Measurements from ENCODE around the gene SKA3. TPM values are rescaled to one million over a fixed set of nuclear protein-coding genes. Genes with fewer than 3 reads are reported as not detected.

Gene SKA3
- total RNA-seq, 1 experiment from 2014 or later = 61.8 TPM

DNA sequence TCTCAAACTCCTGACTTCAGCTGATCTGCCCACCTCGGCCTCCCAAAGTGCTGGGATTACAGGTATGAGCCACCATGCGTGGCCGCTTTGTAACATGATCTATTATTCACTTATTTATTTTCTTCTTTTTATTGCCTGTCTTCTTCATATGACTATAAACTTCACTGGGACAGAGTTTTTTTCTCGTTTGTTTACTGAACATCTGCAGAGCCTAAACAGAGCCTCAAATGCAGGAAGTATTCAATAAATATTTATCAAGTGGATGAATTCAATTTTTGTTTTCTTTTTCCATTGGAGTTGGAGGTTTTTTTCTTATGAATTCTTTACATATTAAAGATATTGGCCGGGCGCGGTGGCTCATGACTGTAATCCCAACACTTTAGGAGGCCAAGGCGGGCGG lies 54.7 kb downstream of the SKA3 start:
- no peak overlapping the region for H2BK12ac ChIP-seq (ENCODE audit: insufficient read length, low read depth, low read length)
- no peaks in the 10 kb centered on the region for H3K79me1 ChIP-seq (ENCODE audit: insufficient read depth, low read depth, low read length, poor library complexity, severe bottlenecking)
- H4K20me1 ChIP-seq (ENCODE audit: control insufficient read depth, insufficient read depth, insufficient read length) = no peaks in the 10 kb centered on the region
- H3K9ac ChIP-seq (ENCODE audit: extremely low read depth, insufficient read length, low read length) = no peak overlapping the region
- no peak overlapping the region for H3T11ph ChIP-seq (ENCODE audit: low read length)
- no peaks in the 10 kb centered on the region for H3K27me3 Mint-ChIP-seq (ENCODE audit: low read depth)
- no peak overlapping the region for H3K4ac ChIP-seq (ENCODE audit: low read depth, low read length)
- H2BK15ac ChIP-seq (ENCODE audit: low read depth, low read length) = no peak overlapping the region
- no peak overlapping the region for H4K8ac ChIP-seq (replicated peaks; ENCODE audit: insufficient read length, low read depth, low read length)
- no peak overlapping the region for H3K27ac ChIP-seq (ENCODE audit: insufficient read length, low read depth, low read length)
- no peak overlapping the region for H3K4me3 Mint-ChIP-seq
- no peak overlapping the region for H3K23ac ChIP-seq (ENCODE audit: insufficient read length, low read depth, low read length)
- no peaks in the 10 kb centered on the region for H3K27me3 ChIP-seq (ENCODE audit: insufficient read depth, low read length)
- H3K18ac ChIP-seq (ENCODE audit: insufficient read length, low read depth, low read length) = no peak overlapping the region
- no CpG with 5 or more reads among the region's 9 CpGs for WGBS (ENCODE audit: extremely low coverage, insufficient read length, low lambda C conversion rate)
- peaks cover 36 to 37% of the 10 kb centered on the region in 2 experiments for H3K4me1 Mint-ChIP-seq
- TF ChIP-seq, protein P1, sequence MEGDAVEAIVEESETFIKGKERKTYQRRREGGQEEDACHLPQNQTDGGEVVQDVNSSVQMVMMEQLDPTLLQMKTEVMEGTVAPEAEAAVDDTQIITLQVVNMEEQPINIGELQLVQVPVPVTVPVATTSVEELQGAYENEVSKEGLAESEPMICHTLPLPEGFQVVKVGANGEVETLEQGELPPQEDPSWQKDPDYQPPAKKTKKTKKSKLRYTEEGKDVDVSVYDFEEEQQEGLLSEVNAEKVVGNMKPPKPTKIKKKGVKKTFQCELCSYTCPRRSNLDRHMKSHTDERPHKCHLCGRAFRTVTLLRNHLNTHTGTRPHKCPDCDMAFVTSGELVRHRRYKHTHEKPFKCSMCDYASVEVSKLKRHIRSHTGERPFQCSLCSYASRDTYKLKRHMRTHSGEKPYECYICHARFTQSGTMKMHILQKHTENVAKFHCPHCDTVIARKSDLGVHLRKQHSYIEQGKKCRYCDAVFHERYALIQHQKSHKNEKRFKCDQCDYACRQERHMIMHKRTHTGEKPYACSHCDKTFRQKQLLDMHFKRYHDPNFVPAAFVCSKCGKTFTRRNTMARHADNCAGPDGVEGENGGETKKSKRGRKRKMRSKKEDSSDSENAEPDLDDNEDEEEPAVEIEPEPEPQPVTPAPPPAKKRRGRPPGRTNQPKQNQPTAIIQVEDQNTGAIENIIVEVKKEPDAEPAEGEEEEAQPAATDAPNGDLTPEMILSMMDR (conservative IDR thresholded peaks at IDR 0.05) = no peak
- H3K23me2 ChIP-seq (ENCODE audit: insufficient read length, low read depth, low read length, poor library complexity, severe bottlenecking) = no peaks in the 10 kb centered on the region
- no peak overlapping the region for H2AFZ ChIP-seq (ENCODE audit: low read length)
- H3K56ac ChIP-seq (ENCODE audit: insufficient read length, low read depth, low read length) = no peak overlapping the region
- peaks cover 13 to 19% of the 10 kb centered on the region in 2 experiments for H3K9me3 Mint-ChIP-seq
- H4K91ac ChIP-seq (ENCODE audit: insufficient read length, low read depth, low read length) = no peak overlapping the region
- H3K27ac Mint-ChIP-seq = no peak overlapping the region; a peak in 1 of 7 replicates
- DNase-seq = no peak
- no peak overlapping the region for H3K4me2 ChIP-seq (ENCODE audit: insufficient read depth, insufficient read length, low read length)
- no peak overlapping the region for H4K5ac ChIP-seq (ENCODE audit: insufficient read length, low read depth, low read length)
- H3K36me3 Mint-ChIP-seq (ENCODE audit: insufficient read depth in 1 of 3, low read depth in 3 of 3) = peaks cover 0 to 19% (median 4%) of the 10 kb centered on the region in 3 experiments
- peaks cover 7% of the 10 kb centered on the region; the same call in 1 of the 2 replicates for H3K4me1 ChIP-seq (ENCODE audit: insufficient read depth, low read length)
- H3K9me3 ChIP-seq (ENCODE audit: control insufficient read depth, low read depth, low read length) = no peaks in the 10 kb centered on the region
- no peak overlapping the region for H2AK5ac ChIP-seq (ENCODE audit: insufficient read length, low read length)
- H3K14ac ChIP-seq (ENCODE audit: insufficient read depth, low read length) = no peak overlapping the region
- no peak overlapping the region for H2BK20ac ChIP-seq (ENCODE audit: low read depth, low read length, poor library complexity, severe bottlenecking)
- H2BK5ac ChIP-seq (ENCODE audit: insufficient read length, low read length) = no peak overlapping the region
- no peaks in the 10 kb centered on the region for H3K79me2 ChIP-seq (ENCODE audit: insufficient read depth, low read length)
- H2BK120ac ChIP-seq (ENCODE audit: low read depth, low read length, poor library complexity, severe bottlenecking) = no peak overlapping the region
